HL-60 (cell line): ENCODE measurements around the gene THPO.

Experiments
- CTCF ChIP-seq: IDR thresholded peaks from one replicate; pipeline ENCODE4 v1.5.1; 2011; ENCODE audit warnings: low read length, control low read depth, inconsistent platforms; ENCODE audit not compliant: insufficient read depth
- POLR2AphosphoS5 ChIP-seq: IDR thresholded peaks from 2 replicates; pipeline ENCODE4 v1.6.1; 2012; ENCODE audit warnings: low read depth
- REST ChIP-seq: IDR thresholded peaks from 2 replicates; pipeline ENCODE4 v1.6.1; 2012; ENCODE audit warnings: low read depth; ENCODE audit not compliant: insufficient replicate concordance

- no peak for TF ChIP-seq POLR2AphosphoS5
- TF ChIP-seq CTCF = no peak
- no peak for TF ChIP-seq REST
These were observed 15.9 kb downstream of the THPO start for GRCh38 chr3:184361932-184362667.
